ENCODE results near the gene C3. TPM values are rescaled to one million over a fixed set of nuclear protein-coding genes. Genes with fewer than 3 reads are reported as not detected.
A peak's percentile ranks its signal among the peaks of the same experiment; 100 is the strongest.

Gene C3
- total and polyA plus RNA-seq, 2 of the 13 experiments (the other 11 are each of a cell fraction or from before 2014, with no cell fraction given), result 1,455 to 6,272 TPM

- TF ChIP-seq ZBTB40 (IDR thresholded peaks at IDR 0.05) (no peak), ZBTB40 (CRISPR knock-in tag; IDR thresholded peaks at IDR 0.05) (no peak), FOXK1 (CRISPR knock-in tag; IDR thresholded peaks at IDR 0.05; ENCODE audit: borderline replicate concordance, low read depth) (peak; percentile 72; the same call in 1 of the 2 replicates), CCAR2 (optimal IDR thresholded peaks at IDR 0.05; ENCODE audit: low read depth, low read length) (no peak), HOXA9 (CRISPR knock-in tag; IDR thresholded peaks at IDR 0.05; ENCODE audit: borderline replicate concordance) (no peak), ARID2 (CRISPR knock-in tag; IDR thresholded peaks at IDR 0.05; ENCODE audit: borderline replicate concordance) (no peak), HNF4A (CRISPR knock-in tag; IDR thresholded peaks at IDR 0.05) (0 out of 2 replicates have a peak, but pooled peaks have one; percentile 31), ZNF614 (CRISPR knock-in tag; IDR thresholded peaks at IDR 0.05; ENCODE audit: borderline replicate concordance) (no peak), ZSCAN5A (CRISPR knock-in tag; IDR thresholded peaks at IDR 0.05; ENCODE audit: borderline replicate concordance) (no peak), EED (CRISPR knock-in tag; IDR thresholded peaks at IDR 0.05) (no peak), ZNF446 (CRISPR knock-in tag; IDR thresholded peaks at IDR 0.05) (no peak), FOSL1 (CRISPR knock-in tag; IDR thresholded peaks at IDR 0.05; ENCODE audit: borderline replicate concordance) (no peak), ZNF432 (CRISPR knock-in tag; IDR thresholded peaks at IDR 0.05; ENCODE audit: borderline replicate concordance) (no peak), BRCA1 (CRISPR knock-in tag; IDR thresholded peaks at IDR 0.05) (no peak)
- TF ChIP-seq, protein P1, sequence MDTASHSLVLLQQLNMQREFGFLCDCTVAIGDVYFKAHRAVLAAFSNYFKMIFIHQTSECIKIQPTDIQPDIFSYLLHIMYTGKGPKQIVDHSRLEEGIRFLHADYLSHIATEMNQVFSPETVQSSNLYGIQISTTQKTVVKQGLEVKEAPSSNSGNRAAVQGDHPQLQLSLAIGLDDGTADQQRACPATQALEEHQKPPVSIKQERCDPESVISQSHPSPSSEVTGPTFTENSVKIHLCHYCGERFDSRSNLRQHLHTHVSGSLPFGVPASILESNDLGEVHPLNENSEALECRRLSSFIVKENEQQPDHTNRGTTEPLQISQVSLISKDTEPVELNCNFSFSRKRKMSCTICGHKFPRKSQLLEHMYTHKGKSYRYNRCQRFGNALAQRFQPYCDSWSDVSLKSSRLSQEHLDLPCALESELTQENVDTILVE (CRISPR knock-in tag; IDR thresholded peaks at IDR 0.05), result no peak
Observed at GRCh38 chr19:6734096-6734696, 13.7 kb upstream of the C3 start (continued).
